HUDEP-2 (cell line): Measurements from ENCODE around the gene CKS1B.

Source experiments
- DNase-seq, 76 experiments: peaks; one replicate each; lab custom pipeline; 2025; ENCODE audit not compliant: unreplicated experiment in 76 of 76; lab: John Stamatoyannopoulos, UW

CKS1B gene

GRCh38 chr1:154999571-155000410 is 25.3 kb downstream of the CKS1B start:
- peak in 25 of 76 experiments; percentile 20 to 61 (median 44) for DNase-seq

DNA sequence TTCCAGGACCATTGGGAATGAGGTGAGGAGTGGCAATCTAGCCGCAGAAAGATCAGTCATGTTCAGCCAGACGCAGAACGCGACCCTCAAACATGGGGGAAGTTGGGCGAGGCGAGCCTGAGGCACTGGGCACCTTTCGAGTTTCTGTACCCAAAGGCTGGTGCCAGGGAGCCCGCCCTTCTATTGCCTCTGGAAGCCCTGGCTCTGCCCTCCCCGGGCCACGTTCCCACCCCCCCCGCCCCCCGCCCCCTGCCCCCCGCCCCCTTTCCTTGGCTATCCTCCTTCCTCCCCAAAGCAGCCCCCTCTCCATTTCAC is 25.9 kb downstream of the CKS1B start:
- peak in 21 of 76 experiments; percentile 31 to 62 (median 52) for DNase-seq

- DNase-seq, result peak in 73 of 76 experiments; percentile 22 to 90 (median 74)
These were observed 26.4 kb downstream of the CKS1B start for GRCh38 chr1:155000726-155001424.

- peak in 1 of 76 experiments; percentile 65 for DNase-seq
These were observed 26.9 kb downstream of the CKS1B start for GRCh38 chr1:155001425-155001674.

- peak in 74 of 76 experiments; percentile 72 to 100 (median 98) for DNase-seq
These were observed 27.4 kb downstream of the CKS1B start for GRCh38 chr1:155001675-155002463.

- DNase-seq, result peak in 23 of 76 experiments; percentile 17 to 82 (median 61)
These were observed 28.2 kb downstream of the CKS1B start, which contains the start of gene ZBTB7B for GRCh38 chr1:155002464-155003226. Gene ZBTB7B, plus strand, starts transcription at chr1:155002802. Its CDS starts 11,859 bp downstream, at chr1:155014661.

DNA sequence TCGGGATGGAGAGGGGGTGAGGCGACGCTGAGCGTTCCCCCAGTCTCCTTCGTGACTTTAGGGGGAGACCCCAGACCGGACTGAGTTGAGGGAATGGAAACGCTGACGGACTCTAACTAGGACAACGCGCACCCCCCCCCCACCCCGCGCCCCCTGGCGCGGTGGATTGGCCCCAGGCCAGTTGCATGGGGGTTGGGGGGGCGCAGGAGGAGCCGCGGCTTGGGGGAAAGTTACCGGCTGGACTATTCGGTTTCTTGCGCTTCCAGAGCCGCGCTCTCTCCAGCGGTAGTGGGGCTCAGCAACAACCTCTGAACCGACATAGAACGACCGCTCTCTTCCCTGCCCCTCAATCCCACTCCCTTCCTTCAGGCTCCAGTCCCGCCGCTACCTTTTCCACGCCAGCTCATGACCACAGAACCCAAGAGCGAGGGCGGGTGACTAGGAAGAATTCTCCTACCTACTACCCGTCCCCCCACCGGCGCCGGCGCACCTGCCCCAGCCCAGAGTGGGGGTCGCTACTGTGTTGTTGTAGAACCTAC is 28.8 kb downstream of the CKS1B start:
- peak in 21 of 76 experiments; percentile 21 to 77 (median 39) for DNase-seq

DNA sequence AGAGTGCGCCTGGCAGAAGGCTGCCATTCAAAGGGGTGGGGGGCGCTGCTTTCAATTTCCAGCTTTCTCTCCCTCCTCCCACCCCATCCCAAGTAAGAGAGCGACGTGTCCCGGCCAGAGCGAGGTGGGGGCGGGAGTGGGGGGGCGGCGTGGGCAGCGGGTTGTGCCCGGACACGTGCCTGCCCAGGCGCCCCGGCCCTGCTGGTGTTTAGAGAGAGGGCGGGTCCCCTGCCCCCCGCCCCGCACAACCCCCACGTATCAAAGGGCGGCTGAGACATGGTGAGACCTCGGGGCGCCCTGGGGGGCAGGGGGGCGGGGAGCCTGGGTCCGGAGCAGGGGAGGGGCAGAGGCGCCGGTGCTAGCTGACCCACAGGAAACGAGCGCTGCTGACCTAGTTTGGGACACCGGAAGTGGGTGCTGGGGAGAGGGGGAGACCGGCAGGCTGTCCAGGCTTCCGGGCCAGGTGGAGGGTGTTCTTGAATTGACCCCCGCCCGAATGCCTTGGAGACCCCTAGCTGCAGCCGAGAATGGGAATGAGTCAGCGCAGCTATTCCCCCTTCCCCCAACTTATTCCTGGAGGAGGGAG is 29.4 kb downstream of the CKS1B start:
- DNase-seq, result peak in 56 of 76 experiments; percentile 15 to 86 (median 58)

DNA sequence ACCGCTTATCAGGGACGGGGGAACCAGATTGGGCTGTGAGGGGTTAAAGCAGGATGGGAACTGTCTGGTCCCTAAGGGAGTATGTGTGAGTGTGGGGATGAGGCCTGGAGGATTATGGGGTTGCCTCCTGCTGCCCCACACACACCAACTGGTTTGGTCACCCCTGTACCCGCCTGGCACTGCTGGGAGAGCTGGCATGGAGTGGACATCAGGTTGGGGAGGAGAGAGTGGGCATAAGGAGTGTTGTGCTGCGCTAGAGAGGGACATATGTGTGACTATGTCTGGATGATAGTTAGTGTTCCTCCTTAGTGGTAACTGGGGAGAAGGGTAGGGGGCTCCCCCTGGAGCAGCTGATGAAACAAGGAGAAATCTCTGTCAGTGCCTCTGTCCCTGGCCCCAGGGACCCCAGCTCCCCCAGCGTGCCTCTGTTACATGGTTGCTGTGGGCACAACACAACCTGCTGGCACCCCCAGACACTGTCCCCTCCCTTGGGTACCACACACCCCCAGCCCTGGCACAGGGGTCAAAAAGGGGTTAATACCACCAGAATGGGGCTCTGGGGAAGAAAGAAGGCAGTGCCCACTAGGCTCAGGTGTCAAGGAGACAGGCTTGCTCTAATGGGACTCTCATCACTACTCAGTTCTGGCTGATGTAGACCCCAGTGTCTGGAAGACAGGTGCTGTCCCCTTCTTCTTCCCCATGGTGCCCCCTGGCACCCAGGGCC is 30.0 kb downstream of the CKS1B start:
- peak in 5 of 76 experiments; percentile 27 to 54 (median 47) for DNase-seq

DNA sequence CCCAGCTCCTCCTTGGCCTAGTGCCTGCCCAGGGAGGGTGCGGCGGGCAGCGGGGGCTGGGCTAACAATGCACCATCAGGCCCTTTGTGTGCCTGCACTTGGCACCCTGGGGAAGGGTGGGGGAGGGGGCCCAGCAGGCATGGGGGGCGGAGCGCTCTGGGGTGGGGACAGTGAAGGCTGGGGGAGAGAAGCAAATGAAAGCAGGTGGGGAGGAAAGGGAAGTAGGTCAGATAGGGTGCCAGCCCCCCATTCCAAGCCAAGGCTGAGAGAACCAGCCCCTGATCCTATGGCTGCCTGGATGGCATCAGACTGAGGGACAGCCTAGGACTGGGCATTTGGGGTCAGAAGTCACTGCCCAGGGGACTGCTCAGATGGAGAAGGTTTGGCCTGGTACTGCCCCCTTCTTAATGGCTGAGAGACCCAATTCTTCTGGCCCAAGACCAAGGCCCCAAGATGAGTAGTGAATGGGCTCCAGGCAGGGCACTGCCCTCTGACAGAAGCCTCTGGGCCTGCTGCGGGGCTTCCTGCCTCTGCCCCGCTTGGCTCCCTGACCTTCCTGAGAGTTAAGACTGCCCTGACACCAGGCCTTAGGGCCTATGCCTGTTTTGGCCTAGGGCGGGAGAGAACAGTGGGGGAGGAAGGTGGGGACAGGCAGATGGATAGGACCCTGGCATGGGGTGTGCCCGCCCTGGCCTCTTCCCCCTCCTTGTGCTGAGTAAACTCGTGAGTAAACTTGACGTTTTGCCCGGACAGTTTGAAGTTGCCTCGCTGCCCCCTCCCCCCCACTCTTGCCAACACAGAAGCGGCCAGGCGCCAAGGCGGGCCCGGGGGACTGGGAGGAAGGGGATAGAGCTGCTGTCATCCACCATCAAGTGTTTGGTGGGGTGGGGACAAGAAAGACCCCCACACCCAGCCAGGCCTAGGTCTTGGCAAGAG is 30.9 kb downstream of the CKS1B start:
- DNase-seq, result peak in 72 of 76 experiments; percentile 62 to 93 (median 84)

GRCh38 chr1:155006601-155007101 is 32.2 kb downstream of the CKS1B start:
- peak in 12 of 76 experiments; percentile 3 to 49 (median 34) for DNase-seq

- no peak for DNase-seq
These were observed 32.9 kb downstream of the CKS1B start for GRCh38 chr1:155007251-155007828.

DNA sequence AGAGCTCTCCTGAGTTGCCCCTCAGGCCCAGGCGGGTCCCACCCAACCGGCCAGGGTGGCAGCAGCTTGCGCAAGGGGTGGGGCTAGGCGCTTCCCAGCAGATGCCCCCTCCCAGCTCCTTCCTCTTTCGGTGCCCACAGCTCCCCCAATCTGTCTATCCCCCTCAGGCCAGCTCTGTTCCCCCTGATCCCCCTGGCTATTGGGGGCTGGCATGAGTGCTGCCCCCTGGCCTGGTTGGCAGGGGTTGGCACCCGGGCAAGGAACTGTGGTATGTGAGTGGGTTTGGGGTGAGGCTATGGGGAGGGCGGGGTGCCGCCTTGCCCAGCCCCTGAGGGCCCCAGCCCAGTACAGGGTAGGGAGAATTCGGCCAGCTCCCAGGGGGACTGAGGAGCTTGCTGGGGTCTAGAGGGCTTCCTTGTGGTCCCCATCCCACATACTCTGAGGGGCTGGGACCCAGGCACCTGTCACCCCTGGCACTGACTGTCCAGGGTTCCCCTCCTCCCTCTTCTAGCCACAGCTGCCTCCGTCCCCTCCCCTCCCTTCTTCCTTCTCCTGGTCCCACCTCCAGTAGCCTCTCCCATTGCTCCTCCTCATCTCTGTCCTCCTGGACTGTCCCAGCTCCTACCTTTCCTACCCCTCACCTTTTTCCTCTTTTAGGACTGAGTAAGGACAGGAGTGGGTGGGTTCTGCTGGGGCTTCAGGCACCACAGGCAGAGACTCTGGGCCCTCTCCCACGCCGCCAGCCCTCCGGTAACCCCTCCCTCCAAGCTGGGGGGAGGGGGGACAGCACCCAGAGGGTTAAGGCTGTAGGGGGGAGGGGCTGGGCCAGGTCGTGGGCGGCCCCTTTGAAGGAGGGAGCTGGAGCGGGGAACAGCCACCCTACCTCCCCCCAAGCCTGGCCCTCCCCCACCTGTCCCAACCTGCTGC is 33.8 kb downstream of the CKS1B start:
- DNase-seq, result peak in 1 of 76 experiments; percentile 10

GRCh38 chr1:155009221-155009711 is 34.8 kb downstream of the CKS1B start:
- no peak for DNase-seq

DNA sequence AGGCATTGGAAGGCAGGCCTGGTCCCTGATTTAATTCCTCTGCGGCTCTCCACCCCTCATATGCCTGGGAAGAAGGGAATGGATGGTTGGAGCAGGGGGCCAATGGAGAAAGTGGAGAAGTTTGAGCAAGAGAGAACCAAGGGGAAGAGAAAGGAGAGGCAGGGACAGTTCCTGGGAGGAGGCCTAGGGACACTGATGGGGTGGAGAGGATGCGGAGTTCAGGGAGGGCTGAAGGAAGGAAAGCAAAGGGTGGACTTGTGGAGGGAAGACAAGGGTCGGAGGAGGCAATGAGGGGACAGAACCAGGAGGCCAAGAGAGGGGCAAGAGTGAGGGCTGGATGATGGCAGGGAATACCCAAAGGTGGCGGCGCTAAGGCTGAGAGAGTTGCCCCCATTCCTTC is 35.3 kb downstream of the CKS1B start:
- DNase-seq, result no peak

DNA sequence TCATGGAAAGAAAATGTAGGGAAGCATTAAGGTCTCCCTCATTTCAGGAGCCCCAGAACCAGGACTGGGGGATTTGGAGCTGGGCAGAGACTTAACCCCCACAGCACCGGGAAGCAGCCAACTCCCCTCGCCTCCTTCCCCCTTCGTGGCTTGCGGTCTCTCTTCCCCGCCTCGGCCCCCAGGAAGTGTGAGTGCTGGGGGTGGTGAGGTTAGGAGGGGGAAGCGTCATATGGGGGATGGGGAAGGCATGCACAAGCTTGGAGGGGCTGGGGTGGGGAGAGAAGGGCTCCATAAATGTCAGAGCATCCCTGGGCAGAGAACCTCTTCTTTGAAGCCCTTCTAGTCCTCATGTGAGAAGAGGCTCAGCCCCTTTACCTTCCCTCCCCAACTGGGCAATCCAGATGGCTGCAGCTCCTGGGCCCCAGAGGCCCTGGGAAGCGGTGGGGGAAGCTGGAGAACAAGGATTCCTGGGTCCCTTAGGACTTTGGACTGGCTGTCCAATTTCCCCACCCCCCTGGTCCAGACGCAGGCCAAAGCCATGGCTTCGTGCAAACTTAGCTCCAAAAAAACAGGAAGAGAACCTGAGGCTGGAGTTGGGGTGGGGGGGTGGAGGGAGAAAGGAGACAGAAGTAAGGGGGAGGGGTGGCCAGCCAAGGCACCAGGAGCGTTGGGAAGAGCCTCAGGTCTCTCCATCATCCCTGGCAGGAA is 35.9 kb downstream of the CKS1B start:
- DNase-seq, result no peak
